Naive B cell (primary cell): Measurements from ENCODE around the gene RSPH9. TPM values are rescaled to one million over a fixed set of nuclear protein-coding genes. Genes with fewer than 3 reads are reported as not detected.
"Not testable (repeated sequence)": the region's sequence is repeated elsewhere in the genome, so short reads cannot be mapped to it uniquely, and the experiment has no call there.

Experiments
- ATAC-seq, 2 donors: fragments of 150-1000 bp; cut with Tn5 transposase; 2 replicates each; pipeline ENCODE4 v1.10.0; 2021; ENCODE audit warnings: low read depth in 2 of 2, mild to moderate bottlenecking in 2 of 2, moderate library complexity in 2 of 2
- DNase-seq: peaks from one replicate; pipeline ENCODE4 v3.0.0; 2022
- H3K27ac Mint-ChIP-seq, 6 donors: one replicate each; pipeline ENCODE4 v1.8.0; 2020 to 2022; ENCODE audit warnings: mild to moderate bottlenecking in 6 of 6, mixed read lengths in 6 of 6, moderate library complexity in 5 of 6, inconsistent platforms in 2 of 6
- H3K27me3 Mint-ChIP-seq, 3 donors: one replicate each; pipeline ENCODE4 v1.8.0; 2021 to 2022; ENCODE audit warnings: mixed read lengths in 3 of 3, mild to moderate bottlenecking in 1 of 3
- H3K36me3 Mint-ChIP-seq, 2 donors: one replicate each; pipeline ENCODE4 v1.8.0; 2020 to 2022; ENCODE audit warnings: mixed read lengths in 2 of 2, inconsistent platforms in 1 of 2, mild to moderate bottlenecking in 1 of 2
- H3K4me1 Mint-ChIP-seq, 3 donors: one replicate each; pipeline ENCODE4 v1.8.0; 2020 to 2022; ENCODE audit warnings: mixed read lengths in 3 of 3, inconsistent platforms in 1 of 3, mild to moderate bottlenecking in 1 of 3, moderate library complexity in 1 of 3
- H3K4me3 Mint-ChIP-seq, 8 donors: one replicate each; pipeline ENCODE4 v1.8.0; 2020 to 2022; ENCODE audit warnings: mild to moderate bottlenecking in 8 of 8, mixed read lengths in 8 of 8, moderate library complexity in 8 of 8, inconsistent platforms in 2 of 8
- H3K9me3 Mint-ChIP-seq, 7 donors: one replicate each; pipeline ENCODE4 v1.8.0; 2020 to 2022; ENCODE audit warnings: mixed read lengths in 7 of 7, mild to moderate bottlenecking in 5 of 7, inconsistent platforms in 2 of 7, moderate library complexity in 1 of 7
- polyA plus RNA-seq, 6 donors: library from polyadenylated mRNA; unstranded; fragments of 300-500 nt; fragmentation: Illumina TruSeq; gene quantifications; one replicate each; pipeline ENCODE4 v1.2.3, GENCODE V29; 2021; ENCODE audit warnings: low read depth in 6 of 6

Gene RSPH9
- polyA plus RNA-seq, 6 donors from 2014 or later, result 0.96 to 1.9 (median 1.5) TPM; not detected in 1

DNA sequence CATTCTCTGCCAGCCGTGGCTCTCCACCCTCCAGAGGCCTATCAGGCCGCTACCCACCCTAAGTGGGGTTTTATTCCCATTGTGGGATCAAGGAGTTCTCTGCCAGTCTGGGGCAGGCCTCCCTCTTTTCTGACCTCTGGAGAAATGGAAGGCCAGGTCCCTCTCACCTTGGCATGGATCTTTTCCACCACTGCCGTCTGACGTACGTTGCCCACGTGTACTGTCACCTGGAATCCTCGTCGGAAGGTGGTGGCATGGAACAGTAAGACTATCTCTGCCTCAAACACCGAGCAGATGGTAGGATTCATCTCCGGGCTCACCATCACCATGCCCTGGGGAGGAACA is 23.0 kb upstream of the RSPH9 start:
- ATAC-seq, result no peak
- peaks cover 5 to 21% of the 10 kb centered on the region in 2 donors for H3K36me3 Mint-ChIP-seq

DNA sequence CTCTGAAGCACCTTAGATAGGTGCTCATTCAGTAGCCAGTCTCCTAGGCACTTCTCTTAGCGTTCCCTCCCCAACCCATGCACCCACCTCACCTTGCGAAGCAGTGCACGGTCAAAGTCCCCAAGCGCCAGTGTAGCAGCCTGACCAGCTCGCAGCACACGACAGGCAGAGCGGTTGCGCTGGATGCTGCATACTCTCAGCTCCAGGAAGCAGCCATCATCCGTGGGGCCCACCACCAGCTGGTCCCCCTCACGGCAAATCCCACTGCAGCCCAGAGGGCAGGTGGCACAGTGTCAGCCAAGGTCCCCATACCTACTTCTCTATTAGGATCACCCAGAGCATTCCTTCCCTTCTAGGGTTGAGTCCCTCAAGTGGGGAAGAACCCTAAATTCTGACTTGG is 22.3 kb upstream of the RSPH9 start:
- peak overlapping the region in 1 of 8 donors; percentile 36 for H3K4me3 Mint-ChIP-seq
- H3K27me3 Mint-ChIP-seq, result no peaks in the 10 kb centered on the region
- peaks cover 5 to 21% of the 10 kb centered on the region in 2 donors for H3K36me3 Mint-ChIP-seq

More for the DNA sequence above, 23.0 kb upstream of the RSPH9 start:
- DNase-seq, result no peak
- Mint-ChIP-seq H3K4me1 (peaks cover 20 to 24% (median 21%) of the 10 kb centered on the region in 3 donors), H3K9me3 (no peaks in the 10 kb centered on the region), H3K27ac (peak overlapping the region in 3 of 6 donors; percentile 48 to 62 (median 55)), H3K27me3 (no peaks in the 10 kb centered on the region), H3K4me3 (peak overlapping the region in 1 of 8 donors; percentile 33)

DNA sequence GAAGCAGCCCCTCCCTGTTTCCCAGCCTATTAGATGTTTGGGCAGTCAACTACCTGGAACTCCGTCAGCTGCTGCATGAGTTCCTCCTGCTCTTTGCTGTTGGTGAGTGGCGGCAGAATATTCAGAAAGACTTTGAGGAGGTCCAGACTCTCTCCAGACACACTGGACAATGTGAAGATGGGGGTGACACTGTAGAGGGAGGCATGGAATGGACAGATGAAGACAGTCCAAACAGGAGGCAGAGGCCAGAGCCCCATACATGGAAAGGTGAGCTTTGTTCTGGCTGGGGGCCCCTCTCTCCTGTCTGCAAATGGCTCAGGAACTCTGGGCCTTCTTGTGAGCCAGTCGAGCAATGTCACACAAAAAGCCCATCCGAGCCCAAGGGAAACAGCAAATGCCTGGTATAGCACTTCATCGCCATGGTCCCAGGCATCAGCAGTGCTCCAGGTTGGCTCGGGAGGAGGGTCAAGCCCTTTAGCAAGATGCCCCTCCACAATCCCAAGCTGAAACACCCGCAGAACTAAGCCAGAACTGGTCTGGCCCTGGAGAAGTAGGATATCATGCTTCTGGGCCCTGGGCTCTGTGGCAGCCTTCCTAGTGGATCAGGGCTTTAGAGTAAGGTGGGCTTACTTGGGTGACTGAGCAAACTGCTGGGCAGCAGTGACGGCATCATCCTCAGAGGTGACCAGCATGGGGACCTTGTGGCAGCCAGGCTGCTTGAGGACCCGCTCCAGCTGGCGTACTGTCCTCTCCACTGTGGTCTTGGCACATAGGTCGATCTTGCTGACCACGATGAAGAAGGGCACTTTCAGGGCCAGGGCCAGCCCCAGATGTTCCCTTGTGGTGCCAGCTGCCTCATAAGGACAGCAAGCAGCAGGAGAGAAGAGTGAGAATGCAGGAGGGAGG is 20.7 kb upstream of the RSPH9 start:
- peak overlapping the region in 2 of 6 donors; percentile 62 to 81 for H3K27ac Mint-ChIP-seq
- no peak for ATAC-seq
- peaks cover 39 to 40% (median 40%) of the 10 kb centered on the region in 3 donors for H3K4me1 Mint-ChIP-seq
- H3K4me3 Mint-ChIP-seq, result peak overlapping the region in 2 of 8 donors; percentile 12 to 65
- H3K9me3 Mint-ChIP-seq, result no peaks in the 10 kb centered on the region
- DNase-seq, result no peak
- H3K36me3 Mint-ChIP-seq, result peaks cover 5 to 21% of the 10 kb centered on the region in 2 donors
- H3K27me3 Mint-ChIP-seq, result no peaks in the 10 kb centered on the region

More for the DNA sequence above, 22.3 kb upstream of the RSPH9 start:
- H3K9me3 Mint-ChIP-seq, result no peaks in the 10 kb centered on the region
- ATAC-seq, result no peak
- H3K4me1 Mint-ChIP-seq, result peaks cover 27 to 31% (median 28%) of the 10 kb centered on the region in 3 donors
- DNase-seq, result no peak
- H3K27ac Mint-ChIP-seq, result peak overlapping the region in 3 of 6 donors; percentile 36 to 62 (median 44)

DNA sequence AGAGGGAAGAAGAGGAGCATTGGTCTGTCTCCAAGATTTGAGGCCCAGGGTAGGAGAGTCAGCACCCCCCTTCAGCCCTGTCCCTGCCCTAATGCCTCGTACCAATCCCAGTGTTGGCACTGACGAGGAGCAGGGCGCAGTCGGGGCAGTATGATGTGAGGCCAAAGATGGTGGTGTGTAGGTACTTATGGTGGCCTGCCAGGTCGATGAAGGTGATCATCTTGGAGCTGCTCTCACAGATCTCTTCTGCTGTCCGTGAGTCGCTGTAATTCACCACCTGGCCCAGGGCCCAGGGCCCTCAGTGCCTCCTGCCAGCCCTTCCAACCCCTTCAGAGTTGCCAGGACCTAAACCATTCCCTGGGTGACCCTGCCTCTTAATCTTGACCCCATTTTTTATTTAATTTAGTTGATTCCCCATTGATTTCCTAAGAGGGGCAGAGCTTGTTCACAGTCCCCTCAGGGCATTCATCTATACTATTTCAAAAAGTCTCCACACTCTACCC is 20.0 kb upstream of the RSPH9 start:
- Mint-ChIP-seq H3K4me3 (no peak overlapping the region), H3K36me3 (peaks cover 5 to 21% of the 10 kb centered on the region in 2 donors), H3K27me3 (no peaks in the 10 kb centered on the region), H3K4me1 (peaks cover 40 to 44% (median 41%) of the 10 kb centered on the region in 3 donors), H3K27ac (peak overlapping the region in 2 of 6 donors; percentile 61 to 81), H3K9me3 (no peaks in the 10 kb centered on the region)
- ATAC-seq, result no peak
- DNase-seq, result no peak

DNA sequence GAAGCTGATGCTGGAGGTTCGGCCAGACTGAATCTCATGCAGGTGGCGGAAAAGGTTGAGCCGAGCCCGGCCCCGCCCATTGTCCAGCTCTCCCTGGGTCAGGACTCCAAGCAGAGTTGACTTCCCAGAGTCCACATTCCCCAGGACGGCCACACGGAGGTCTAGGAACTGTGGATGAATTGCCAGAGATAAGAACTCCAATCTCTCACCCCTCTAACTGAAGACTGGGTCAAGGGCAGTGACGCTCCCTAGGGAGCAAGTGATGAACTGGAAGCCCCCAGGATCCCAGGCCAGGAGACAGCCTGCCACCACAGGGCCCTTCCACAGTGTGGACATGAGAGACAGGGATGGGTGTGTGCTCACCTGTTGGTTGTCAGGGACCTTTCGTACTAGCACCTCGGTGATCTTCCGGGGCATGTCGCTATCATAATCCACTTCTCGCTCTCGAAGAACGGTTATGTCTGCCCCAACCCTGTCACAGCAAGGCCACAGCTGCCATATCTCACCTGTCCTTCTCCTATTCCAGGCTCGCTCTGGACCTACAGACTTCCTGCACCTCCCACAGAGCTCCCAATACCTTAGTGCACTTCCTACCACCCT is 19.3 kb upstream of the RSPH9 start:
- Mint-ChIP-seq H3K9me3 (no peaks in the 10 kb centered on the region), H3K4me3 (peak overlapping the region in 2 of 8 donors; percentile 59 to 97), H3K4me1 (peaks cover 44 to 48% (median 47%) of the 10 kb centered on the region in 3 donors), H3K36me3 (peaks cover 5 to 21% of the 10 kb centered on the region in 2 donors), H3K27ac (peak overlapping the region in 2 of 6 donors; percentile 42 to 49), H3K27me3 (no peaks in the 10 kb centered on the region)
- DNase-seq, result no peak
- ATAC-seq, result no peak

DNA sequence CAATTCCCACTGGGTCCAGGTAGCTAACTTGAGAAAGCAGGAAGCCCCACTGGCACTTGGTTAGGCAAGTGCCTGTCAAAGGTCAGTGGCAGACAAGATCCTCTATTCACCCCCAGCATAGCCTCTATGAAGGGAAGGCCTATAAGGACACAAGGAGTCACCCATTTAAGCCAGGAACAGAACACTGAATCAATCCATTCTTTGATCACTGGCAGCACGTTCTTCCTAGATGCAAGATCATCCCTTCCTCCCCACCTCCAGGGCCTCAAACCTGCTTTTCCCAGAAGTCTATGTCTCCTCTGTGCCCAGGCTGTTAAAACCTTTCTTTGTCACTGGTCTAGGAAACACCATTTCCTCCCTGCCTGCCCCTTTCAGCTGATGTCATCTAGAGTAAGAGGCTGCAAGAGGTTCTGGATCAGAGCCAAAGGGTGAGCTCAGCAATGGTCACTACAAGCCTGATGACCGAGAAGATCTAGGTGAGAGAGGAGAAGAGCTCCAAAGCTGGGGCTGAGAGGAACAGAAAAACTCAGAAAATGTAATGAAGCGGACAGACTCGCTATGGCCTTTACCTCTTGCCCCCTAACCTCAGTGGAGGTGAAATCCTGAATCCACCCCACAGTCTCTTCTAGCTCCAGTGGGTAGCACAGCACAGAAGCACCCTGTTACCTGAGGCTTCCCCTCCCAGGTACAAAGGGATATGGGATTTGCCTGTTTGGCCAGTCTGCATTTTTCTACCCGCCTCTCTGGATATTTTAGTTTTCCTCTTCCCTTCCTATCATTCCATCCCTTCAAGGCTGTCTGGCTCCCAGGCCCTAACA is 17.6 kb upstream of the RSPH9 start:
- H3K36me3 Mint-ChIP-seq, result peaks cover 5 to 16% of the 10 kb centered on the region in 2 donors
- ATAC-seq, result no peak

DNA sequence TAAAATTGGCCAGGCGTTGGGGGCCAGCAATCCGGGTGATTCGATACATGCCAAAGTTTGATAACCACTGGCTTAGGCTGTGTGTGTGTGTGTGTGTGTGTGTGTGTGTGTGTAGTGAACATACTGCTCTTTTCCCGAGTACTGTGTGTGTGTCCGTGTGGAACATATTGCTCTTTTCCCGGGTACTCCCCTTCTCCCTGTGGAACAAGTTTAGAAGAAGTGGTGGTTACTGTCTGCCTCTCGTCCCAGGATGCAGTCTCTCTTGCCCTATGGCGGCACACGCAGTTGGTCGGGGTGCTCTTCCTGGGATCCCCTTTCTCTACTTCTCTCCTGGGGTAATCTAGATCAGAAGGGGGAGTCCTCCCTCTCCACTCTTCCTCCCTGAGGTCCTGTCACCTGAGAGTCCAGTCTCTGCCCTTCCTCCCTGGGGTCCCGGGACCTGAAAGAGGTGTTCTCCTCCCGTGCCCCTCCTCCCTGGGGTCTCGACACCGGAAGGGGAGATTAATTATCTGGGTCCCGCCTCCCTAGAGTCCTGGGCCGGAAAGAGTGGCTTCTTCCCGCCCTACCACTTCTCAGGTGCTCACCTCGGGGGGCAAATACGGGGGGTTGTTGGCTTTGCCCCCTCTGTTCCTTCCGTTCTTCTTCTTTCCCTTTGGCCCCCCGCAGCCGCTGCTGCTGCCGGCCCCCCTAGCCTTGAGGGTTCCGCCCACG is 16.3 kb upstream of the RSPH9 start:
- no peaks in the 10 kb centered on the region for H3K9me3 Mint-ChIP-seq
- H3K36me3 Mint-ChIP-seq, result peaks cover 5 to 13% of the 10 kb centered on the region in 2 donors
- ATAC-seq (peak; percentile 7 to 15), DNase-seq (peak; percentile 49)
- peak overlapping the region; percentile 96 to 100 (median 98) for H3K4me3 Mint-ChIP-seq
- peaks cover 35 to 49% (median 49%) of the 10 kb centered on the region in 3 donors for H3K4me1 Mint-ChIP-seq
- peak overlapping the region; percentile 95 to 99 (median 96) for H3K27ac Mint-ChIP-seq
- H3K27me3 Mint-ChIP-seq, result no peaks in the 10 kb centered on the region

More for the DNA sequence above, 17.6 kb upstream of the RSPH9 start:
- no peaks in the 10 kb centered on the region for H3K9me3 Mint-ChIP-seq
- H3K4me3 Mint-ChIP-seq, result peak overlapping the region in 7 of 8 donors; percentile 26 to 98 (median 71)
- H3K27ac Mint-ChIP-seq, result peak overlapping the region in 4 of 6 donors; percentile 40 to 95 (median 84)
- H3K27me3 Mint-ChIP-seq, result no peaks in the 10 kb centered on the region
- no peak for DNase-seq
- peaks cover 37 to 50% (median 49%) of the 10 kb centered on the region in 3 donors for H3K4me1 Mint-ChIP-seq

DNA sequence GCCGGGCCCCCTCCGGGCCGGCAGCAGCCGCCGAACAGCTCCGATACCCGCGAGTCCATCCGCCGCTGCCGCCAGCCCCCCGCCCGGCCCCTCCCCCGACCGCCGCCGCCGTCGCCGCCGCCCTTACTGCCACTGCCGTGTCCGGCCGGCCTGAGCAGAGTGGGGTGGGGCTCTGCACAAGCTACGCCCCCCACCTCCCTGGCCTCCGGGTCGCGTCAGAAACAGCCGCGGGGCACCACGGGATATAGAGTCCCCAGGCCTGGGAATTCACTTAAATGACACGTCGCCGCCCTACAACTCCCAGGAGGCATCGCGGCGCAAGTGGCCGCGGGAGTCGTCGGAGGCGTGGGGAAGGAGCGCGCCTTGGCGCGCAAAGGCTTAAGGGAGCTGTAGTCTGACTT is 15.7 kb upstream of the RSPH9 start, which contains the start of gene GTPBP2:
Gene GTPBP2 (minus strand): TSS at position 161 of the 401 bp plus-strand sequence. CDS start 102 bp downstream, at position 59.
- Mint-ChIP-seq H3K27ac (peak within 1 kb of the TSS; percentile 95 to 99 (median 98)), H3K27me3 (no peaks in the 10 kb centered on the region), H3K36me3 (peaks cover 5 to 13% of the 10 kb centered on the region in 2 donors), H3K4me1 (peaks cover 41 to 54% (median 52%) of the 10 kb centered on the region in 3 donors), H3K9me3 (no peaks in the 10 kb centered on the region), H3K4me3 (peak within 1 kb of the TSS; percentile 96 to 100 (median 98))
- peak; percentile 80 to 81 for ATAC-seq
- DNase-seq, result peak; percentile 96

DNA sequence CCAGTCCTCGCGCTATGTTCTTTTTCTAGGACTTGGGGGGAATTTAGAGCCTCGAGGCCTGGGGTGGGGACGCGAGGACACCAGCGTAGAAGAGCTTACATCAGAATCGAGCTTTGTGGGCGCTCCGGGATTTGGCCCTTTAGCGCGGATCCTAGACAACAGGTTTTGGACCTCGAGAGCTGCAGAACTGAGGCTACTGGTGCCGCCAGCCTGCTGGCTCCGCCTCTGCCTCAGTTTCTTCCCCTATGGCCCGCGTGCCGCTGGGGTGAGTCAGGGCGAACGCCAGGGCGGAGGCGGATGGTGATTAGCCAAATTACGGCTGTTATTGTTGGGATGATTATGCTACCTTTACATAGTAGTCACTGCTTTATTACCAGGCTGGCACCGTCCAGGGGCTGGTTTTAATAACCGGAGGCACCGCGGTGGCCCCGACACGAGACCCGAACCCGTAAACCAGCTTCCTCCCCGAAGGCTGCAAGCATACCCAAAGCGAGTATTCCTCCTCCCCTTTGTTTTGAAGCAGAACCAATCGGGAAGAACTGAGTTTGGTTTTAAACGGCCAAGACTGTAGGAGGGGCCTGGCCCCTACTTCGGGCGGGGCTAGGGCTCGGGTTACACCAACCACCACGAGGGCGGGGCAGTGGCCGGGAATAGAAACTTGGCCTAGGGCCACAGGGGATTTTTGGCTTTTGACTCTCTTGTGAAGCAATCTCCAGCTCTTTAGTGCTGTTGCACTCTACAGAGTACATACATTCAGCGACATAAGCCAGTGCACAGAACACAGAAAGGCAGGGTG is 15.1 kb upstream of the RSPH9 start:
- Mint-ChIP-seq H3K27me3 (no peaks in the 10 kb centered on the region), H3K4me1 (peaks cover 42 to 55% (median 49%) of the 10 kb centered on the region in 3 donors), H3K36me3 (peaks cover 5 to 13% of the 10 kb centered on the region in 2 donors), H3K27ac (peak overlapping the region; percentile 95 to 98 (median 97)), H3K4me3 (peak overlapping the region; percentile 96 to 100 (median 98)), H3K9me3 (no peaks in the 10 kb centered on the region)
- DNase-seq, result peak; percentile 91
- peak; percentile 71 for ATAC-seq

DNA sequence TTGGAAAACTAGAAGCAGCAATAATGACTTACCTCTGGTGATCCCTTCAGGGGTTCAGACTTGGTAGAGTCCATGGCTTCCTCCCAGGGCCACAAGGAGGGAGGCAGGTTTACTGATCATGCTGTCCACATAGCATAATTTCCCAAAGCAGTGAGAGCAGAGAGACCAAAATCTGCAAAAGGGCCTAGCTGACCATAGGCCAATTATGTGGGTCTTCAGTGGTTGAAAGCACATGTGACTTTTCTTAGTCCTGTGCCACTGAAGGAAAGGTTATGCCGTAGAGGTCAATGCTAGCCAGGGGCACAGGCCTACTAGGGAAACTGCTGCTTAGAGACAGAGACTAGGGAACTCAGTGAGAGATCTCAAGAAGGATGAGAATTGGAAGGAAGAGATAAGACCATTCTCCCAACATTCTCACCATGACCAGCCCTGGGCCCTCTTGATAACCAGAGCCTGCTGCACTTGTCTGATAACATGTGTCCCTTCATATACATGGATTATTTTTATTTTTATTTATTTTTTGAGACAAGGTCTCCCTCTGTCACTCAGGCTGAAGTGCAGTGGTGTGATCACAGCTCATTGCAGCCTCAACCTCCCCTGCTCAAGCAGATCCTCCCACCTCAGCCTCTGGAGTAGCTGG is 13.7 kb upstream of the RSPH9 start:
- Mint-ChIP-seq H3K9me3 (no peaks in the 10 kb centered on the region), H3K27me3 (no peaks in the 10 kb centered on the region), H3K27ac (peak overlapping the region in 3 of 6 donors; percentile 72 to 95 (median 90)), H3K4me1 (peaks cover 51 to 62% (median 55%) of the 10 kb centered on the region in 3 donors), H3K4me3 (peak overlapping the region in 7 of 8 donors; percentile 28 to 99 (median 55)), H3K36me3 (peaks cover 0 to 6% of the 10 kb centered on the region in 2 donors)
- DNase-seq, result no peak
- ATAC-seq, result no peak

DNA sequence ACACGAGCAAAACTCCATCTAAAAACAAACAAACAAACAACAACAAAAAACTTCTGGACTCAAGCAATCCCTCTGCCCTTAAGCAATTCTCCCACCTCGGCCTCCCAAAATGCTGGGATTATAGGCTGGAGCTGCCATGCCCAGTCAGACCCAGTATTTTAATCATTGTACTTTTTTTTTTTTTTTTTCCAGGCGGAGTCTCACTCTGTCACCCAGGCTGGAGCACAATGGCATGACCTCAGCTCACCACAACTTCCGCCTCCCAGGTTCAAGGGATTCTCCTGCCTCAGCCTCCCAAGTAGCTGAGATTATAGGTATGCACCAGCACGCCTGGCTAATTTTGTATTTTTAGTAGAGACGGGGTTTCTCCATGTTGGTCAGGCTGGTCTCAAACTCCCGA is 11.8 kb upstream of the RSPH9 start:
- not testable (repeated sequence) for H3K9me3 Mint-ChIP-seq, H3K36me3 Mint-ChIP-seq, H3K27ac Mint-ChIP-seq, ATAC-seq, DNase-seq, H3K4me3 Mint-ChIP-seq, H3K27me3 Mint-ChIP-seq
- peaks cover 38 to 62% (median 45%) of the 10 kb centered on the region in 3 donors for H3K4me1 Mint-ChIP-seq
